ENCODE measurements around the gene SH2D4B. TPM values are rescaled to one million over a fixed set of nuclear protein-coding genes. Genes with fewer than 3 reads are reported as not detected.
A peak's percentile ranks its signal among the peaks of the same experiment; 100 is the strongest.

The SH2D4B gene
- total RNA-seq, 2 donors from 2014 or later = not detected

DNA sequence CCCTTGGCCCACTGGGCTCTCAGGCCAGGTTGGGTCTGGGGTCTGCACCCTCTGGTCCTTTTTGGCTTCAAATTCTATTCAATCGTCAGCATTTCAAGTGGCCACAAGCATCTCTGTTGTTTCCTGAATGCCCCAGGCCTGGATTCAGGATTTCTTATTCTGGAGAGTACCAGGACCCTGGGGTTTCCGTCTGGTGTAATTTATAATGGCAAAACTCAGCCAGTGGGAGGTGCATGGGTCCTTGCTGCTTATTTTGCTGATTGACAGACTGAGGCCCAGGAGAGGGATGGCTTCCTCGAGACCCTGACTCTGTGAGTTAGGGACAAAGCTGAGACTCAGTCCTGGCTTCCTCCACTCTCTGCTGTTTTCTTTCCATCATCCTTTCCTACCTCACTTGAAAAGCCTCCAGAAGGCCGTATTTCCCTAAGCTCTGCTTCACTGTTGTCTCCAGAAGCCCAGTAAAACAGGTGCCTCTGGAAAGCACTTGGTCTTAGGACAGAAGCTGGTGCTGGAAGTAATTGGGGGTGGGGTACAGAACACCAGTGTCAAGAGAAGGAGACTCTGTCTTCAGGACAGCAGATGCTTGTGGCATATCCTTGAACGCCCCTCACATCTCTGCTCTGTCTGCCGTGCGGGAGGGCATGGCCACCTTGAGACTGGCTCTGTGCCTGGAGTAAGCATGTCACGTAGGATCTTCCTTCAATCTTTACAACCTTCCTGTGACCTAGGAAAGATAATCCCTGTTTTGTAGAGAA is 39.4 kb upstream of the SH2D4B start:
- intact Hi-C loops (cut with DNase I) = loop anchor here (2.0 kb wide), 1 partner anchor 47 kb away; no protein-coding TSS in a partner anchor
- H3K9ac ChIP-seq (ENCODE audit: low read depth in 2 of 2, low read length in 2 of 2) = peak overlapping the region in 1 of 2 donors; percentile 79
- peaks cover 35% of the 10 kb centered on the region for H3K4me1 ChIP-seq
- no peak for DNase-seq
- H3K27ac ChIP-seq = peak overlapping the region; percentile 79
- H3K36me3 ChIP-seq = no peaks in the 10 kb centered on the region
- no peaks in the 10 kb centered on the region for H3K27me3 ChIP-seq
- H3K4me3 ChIP-seq = no peak overlapping the region
- TF ChIP-seq, protein P1, sequence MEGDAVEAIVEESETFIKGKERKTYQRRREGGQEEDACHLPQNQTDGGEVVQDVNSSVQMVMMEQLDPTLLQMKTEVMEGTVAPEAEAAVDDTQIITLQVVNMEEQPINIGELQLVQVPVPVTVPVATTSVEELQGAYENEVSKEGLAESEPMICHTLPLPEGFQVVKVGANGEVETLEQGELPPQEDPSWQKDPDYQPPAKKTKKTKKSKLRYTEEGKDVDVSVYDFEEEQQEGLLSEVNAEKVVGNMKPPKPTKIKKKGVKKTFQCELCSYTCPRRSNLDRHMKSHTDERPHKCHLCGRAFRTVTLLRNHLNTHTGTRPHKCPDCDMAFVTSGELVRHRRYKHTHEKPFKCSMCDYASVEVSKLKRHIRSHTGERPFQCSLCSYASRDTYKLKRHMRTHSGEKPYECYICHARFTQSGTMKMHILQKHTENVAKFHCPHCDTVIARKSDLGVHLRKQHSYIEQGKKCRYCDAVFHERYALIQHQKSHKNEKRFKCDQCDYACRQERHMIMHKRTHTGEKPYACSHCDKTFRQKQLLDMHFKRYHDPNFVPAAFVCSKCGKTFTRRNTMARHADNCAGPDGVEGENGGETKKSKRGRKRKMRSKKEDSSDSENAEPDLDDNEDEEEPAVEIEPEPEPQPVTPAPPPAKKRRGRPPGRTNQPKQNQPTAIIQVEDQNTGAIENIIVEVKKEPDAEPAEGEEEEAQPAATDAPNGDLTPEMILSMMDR (IDR thresholded peaks at IDR 0.05) = no peak
- no peaks in the 10 kb centered on the region for H3K9me3 ChIP-seq

DNA sequence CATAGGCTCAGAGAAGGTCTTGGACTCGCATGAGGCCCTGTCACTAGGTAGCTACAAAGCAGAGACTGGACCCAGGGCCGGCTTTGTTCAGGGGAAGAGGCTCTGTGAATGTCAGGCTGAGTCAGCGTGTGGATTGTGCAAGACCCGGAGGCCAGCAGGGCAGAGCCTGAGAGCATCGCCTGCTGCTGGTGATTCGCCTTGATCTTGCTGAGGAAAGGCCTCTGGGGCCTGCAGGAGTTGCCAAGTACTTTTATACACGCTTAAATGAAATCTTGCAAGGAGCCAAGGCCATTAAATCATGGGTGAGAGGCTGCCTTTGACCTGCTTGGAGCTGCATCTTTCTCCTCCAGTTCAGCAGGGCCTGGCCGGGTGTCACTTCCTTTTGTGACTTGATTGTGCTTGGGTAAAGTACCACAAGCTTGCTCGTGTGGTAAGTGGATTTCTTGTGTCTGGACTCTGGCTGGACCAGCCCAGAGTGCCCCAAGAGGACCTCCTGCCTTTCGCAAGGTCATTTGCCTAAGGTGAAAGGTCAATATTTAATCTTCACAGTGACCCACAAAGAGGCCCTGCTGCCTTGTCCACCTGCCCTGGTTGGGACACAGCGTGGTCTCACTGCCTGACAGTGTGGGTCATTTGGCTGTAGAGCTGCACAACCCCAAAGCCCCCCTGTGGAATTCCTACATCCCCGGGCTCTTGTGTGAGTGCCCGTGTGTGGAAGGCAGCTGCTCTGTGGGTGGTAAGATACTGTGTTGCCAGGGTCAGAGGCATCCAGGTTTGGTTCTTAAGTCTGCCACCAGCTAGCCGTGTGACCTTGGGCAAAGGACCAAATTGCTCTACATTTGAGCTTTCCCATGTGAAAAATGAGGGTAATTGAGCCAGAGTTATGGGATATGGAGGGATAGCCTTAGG is 38.6 kb upstream of the SH2D4B start:
- TF ChIP-seq, protein P1 (IDR thresholded peaks at IDR 0.05) = no peak
- Histone ChIP-seq H3K27me3 (no peaks in the 10 kb centered on the region), H3K9me3 (no peaks in the 10 kb centered on the region), H3K4me3 (no peak overlapping the region), H3K36me3 (no peaks in the 10 kb centered on the region), H3K4me1 (peaks cover 40% of the 10 kb centered on the region), H3K27ac (peak overlapping the region; percentile 79), H3K9ac (ENCODE audit: low read depth in 2 of 2, low read length in 2 of 2) (peak overlapping the region in 1 of 2 donors; percentile 79)
- DNase-seq = peak; percentile 86
- intact Hi-C loops (cut with DNase I) = loop anchor here (2.0 kb wide), 1 partner anchor 48 kb away; no protein-coding TSS in a partner anchor

DNA sequence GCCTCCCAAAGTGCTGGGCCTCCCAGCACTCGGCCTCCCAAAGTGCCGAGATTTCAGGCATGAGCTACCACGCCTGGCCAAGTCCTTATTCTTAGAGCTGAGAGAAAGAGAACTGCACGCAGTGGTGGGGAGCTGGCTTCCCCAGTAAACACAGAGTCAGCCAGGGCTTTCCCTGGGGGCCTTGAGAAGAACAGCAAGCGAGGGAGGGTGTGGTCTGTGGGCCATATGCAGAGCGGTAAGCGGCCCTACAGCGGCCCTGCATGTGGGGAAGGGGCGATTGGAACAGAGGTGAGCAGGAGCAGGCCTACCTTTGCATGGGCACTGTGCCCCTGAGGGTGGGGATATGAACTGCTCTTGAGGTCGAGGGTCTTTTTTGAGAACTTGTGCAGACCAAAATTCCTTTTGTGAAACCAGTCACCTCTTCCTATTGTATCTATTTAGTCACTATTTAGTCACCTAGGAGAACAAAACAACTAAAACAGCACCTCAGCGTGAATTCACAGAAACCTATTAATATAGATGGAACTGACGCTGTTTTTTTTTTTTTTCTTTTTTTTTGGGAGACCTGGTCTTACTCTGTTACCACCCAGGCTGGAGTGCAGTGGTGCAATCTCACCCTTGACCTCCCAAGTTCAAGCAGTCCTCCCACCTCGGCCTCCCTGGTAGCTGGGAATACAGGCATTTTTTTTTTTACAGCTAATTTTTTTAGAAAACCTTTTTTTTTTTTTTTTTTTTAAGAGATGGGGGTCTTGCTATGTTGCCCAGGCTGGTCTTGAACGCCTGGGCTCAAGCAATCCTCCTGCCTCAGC is 36.9 kb upstream of the SH2D4B start:
- TF ChIP-seq, protein P1 (IDR thresholded peaks at IDR 0.05) = no peak
- Histone ChIP-seq H3K27me3 (no peaks in the 10 kb centered on the region), H3K9ac (ENCODE audit: low read depth in 2 of 2, low read length in 2 of 2) (no peak overlapping the region), H3K27ac (peak overlapping the region; percentile 18), H3K4me3 (no peak overlapping the region), H3K4me1 (peaks cover 55% of the 10 kb centered on the region), H3K9me3 (no peaks in the 10 kb centered on the region), H3K36me3 (no peaks in the 10 kb centered on the region)
- no peak for DNase-seq
- intact Hi-C loops (cut with DNase I) = no loop called here

DNA sequence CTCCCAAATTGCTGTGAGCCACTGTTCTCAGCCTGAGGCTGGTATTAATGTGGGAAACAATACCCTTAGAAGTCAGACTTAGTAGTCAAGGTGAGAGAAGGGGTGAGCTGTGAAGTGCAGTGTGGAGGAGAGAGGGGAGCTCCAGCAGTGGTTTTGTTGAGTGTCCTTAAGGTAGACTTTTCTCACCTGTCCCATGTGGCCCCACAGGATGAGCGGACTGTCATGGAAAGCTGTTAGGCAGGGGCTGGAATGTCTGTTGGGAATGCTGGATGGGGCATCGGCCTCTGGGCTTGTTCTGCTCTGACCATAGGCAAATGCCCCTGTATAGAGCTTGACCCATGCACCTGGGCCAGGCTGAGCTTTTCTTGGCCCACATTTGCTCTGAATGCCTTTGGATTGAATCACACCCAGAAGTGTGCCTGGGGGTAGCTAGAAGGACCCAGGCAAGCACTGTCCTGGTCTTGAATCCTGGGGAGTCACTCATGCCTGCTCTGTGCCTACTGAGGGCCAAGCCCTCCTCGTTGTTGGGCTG is 36.3 kb upstream of the SH2D4B start:
- intact Hi-C loops (cut with DNase I) = no loop called here
- peak overlapping the region; percentile 18 for H3K27ac ChIP-seq

More for the DNA sequence above, 36.3 kb upstream of the SH2D4B start:
- TF ChIP-seq, protein P1 (IDR thresholded peaks at IDR 0.05) = no peak
- Histone ChIP-seq H3K9ac (ENCODE audit: low read depth in 2 of 2, low read length in 2 of 2) (no peak overlapping the region), H3K27me3 (no peaks in the 10 kb centered on the region), H3K4me3 (no peak overlapping the region), H3K4me1 (peaks cover 54% of the 10 kb centered on the region), H3K9me3 (no peaks in the 10 kb centered on the region), H3K36me3 (no peaks in the 10 kb centered on the region)
- DNase-seq = no peak
